GM23248 (cell line): ENCODE measurements around the gene CATSPERE.

Source experiments
- EZH2 ChIP-seq: fragments of 200-600 bp; sonication (generic); IDR thresholded peaks from 2 replicates; pipeline ENCODE4 v1.6.1; 2018; ENCODE audit warnings: antibody characterized with exemption, mild to moderate bottlenecking; ENCODE audit not compliant: insufficient read depth, poor library complexity, severe bottlenecking
- EZH2phosphoT487 ChIP-seq: fragments of 200-600 bp; sonication (generic); IDR thresholded peaks from 2 replicates; pipeline ENCODE4 v1.6.1; 2018; ENCODE audit warnings: antibody characterized with exemption, moderate library complexity, mild to moderate bottlenecking, low read depth; ENCODE audit not compliant: insufficient read depth

DNA sequence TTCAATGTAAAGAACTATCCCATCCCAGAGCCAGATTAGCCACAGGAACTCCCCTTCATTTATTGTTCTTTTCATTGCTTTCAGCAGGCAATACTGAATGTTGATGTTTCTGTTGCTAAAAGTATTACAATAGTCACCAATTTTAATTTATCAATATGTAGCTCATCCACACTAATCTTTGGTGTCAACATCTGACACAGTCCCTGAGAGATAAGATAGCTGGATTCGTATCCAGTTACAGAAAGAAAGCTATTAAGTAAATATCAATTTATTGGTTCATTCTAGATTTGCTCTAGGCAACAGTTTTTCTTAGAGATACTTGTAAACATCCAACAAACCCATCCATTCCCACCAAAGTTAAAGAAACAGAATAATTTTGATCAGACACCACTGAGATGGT, 14.0 kb upstream of the CATSPERE start:
- TF ChIP-seq EZH2, result no peak
- TF ChIP-seq EZH2phosphoT487, result no peak
